ENCODE measurements around the gene LY9.

DNA sequence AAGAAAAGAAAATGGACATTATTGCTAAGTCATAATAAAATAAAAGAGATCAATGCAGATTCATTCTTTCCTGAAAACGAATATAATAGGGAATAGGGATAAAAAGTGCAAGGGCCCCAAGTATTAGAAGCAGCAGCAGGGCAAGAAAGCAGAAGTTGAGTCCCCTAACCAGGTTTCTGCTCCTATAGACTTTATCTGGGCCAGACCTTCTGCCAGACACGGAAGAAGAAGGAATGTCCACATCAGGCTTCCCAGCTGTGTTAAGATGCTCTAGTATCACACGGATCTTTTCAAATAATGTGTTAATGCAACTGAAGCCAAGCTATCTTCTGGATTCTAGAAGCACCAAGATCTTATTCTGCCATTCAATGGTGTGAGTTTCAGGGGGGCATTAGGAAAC is 39.8 kb downstream of the LY9 start:
- TF ChIP-seq, protein P1, sequence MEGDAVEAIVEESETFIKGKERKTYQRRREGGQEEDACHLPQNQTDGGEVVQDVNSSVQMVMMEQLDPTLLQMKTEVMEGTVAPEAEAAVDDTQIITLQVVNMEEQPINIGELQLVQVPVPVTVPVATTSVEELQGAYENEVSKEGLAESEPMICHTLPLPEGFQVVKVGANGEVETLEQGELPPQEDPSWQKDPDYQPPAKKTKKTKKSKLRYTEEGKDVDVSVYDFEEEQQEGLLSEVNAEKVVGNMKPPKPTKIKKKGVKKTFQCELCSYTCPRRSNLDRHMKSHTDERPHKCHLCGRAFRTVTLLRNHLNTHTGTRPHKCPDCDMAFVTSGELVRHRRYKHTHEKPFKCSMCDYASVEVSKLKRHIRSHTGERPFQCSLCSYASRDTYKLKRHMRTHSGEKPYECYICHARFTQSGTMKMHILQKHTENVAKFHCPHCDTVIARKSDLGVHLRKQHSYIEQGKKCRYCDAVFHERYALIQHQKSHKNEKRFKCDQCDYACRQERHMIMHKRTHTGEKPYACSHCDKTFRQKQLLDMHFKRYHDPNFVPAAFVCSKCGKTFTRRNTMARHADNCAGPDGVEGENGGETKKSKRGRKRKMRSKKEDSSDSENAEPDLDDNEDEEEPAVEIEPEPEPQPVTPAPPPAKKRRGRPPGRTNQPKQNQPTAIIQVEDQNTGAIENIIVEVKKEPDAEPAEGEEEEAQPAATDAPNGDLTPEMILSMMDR (IDR thresholded peaks at IDR 0.05; ENCODE audit: low read depth, low read length, missing input control): no peak
- TF ChIP-seq, protein P2, sequence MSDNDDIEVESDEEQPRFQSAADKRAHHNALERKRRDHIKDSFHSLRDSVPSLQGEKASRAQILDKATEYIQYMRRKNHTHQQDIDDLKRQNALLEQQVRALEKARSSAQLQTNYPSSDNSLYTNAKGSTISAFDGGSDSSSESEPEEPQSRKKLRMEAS (IDR thresholded peaks at IDR 0.05): no peak
- TF ChIP-seq GABPA (IDR thresholded peaks at IDR 0.05 in 1 of 2, conservative IDR thresholded peaks at IDR 0.05 in 1 of 2): no peak
- TF ChIP-seq JUND (IDR thresholded peaks at IDR 0.05): no peak
- no peak for TF ChIP-seq RAD21 (IDR thresholded peaks at IDR 0.05)
- TF ChIP-seq, protein P3, sequence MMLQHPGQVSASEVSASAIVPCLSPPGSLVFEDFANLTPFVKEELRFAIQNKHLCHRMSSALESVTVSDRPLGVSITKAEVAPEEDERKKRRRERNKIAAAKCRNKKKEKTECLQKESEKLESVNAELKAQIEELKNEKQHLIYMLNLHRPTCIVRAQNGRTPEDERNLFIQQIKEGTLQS (IDR thresholded peaks at IDR 0.05): no peak
- TF ChIP-seq YY1 (IDR thresholded peaks at IDR 0.05): no peak
